IMR-90 (cell line): Measurements from ENCODE around the gene LRRC8E. TPM values are rescaled to one million over a fixed set of nuclear protein-coding genes. Genes with fewer than 3 reads are reported as not detected.
A peak's percentile ranks its signal among the peaks of the same experiment; 100 is the strongest.

Experiments
- ATAC-seq: fragments of 200-7000 bp; cut with Tn5 transposase; 2 replicates; pipeline ENCODE4 v1.9.1; 2020; ENCODE audit warnings: low read depth, mild to moderate bottlenecking, moderate library complexity
- BruUV-seq: library from RNA; stranded (reverse); fragments of 400-500 nt; replicated peaks from 2 replicates; lab custom pipeline; 2021; lab: Mats Ljungman, UMichigan
- CTCF ChIA-PET: fragments of 300-600 bp; formaldehyde crosslinking; extraction: SDS; loops from one replicate; lab custom pipeline; 2021; ENCODE audit warnings: antibody characterized with exemption; lab: Yijun Ruan, JAX
- POLR2A ChIA-PET: fragments of 300-600 bp; sonication (Branson Sonifier 250); formaldehyde crosslinking; loops from one replicate; lab custom pipeline; 2022; ENCODE audit warnings: antibody characterized with exemption; ENCODE audit not compliant: unreplicated experiment; lab: Charles Lee
- DNase-seq: peaks from one replicate; pipeline ENCODE4 v3.0.0; 2013
- H2AFZ ChIP-seq: replicated peaks from 2 replicates; pipeline ENCODE3; 2013; ENCODE audit warnings: low read length, mild to moderate bottlenecking; ENCODE audit not compliant: poor library complexity
- H2AK5ac ChIP-seq: 2 replicates; pipeline ENCODE4 v1.6.1; 2013; ENCODE audit warnings: low read depth, low read length, inconsistent platforms
- H2AK9ac ChIP-seq: replicated peaks from 2 replicates; pipeline ENCODE3; 2013; ENCODE audit warnings: mild to moderate bottlenecking, low read depth, low read length, moderate library complexity; ENCODE audit not compliant: poor library complexity
- H2BK120ac ChIP-seq: 2 replicates; pipeline ENCODE4 v1.6.1; 2013; ENCODE audit warnings: low read depth, low read length, inconsistent platforms
- H2BK15ac ChIP-seq: 3 replicates; pipeline ENCODE4 v1.6.1; 2013; ENCODE audit warnings: low read depth, low read length, inconsistent platforms
- H2BK20ac ChIP-seq: 2 replicates; pipeline ENCODE4 v1.6.1; 2013; ENCODE audit warnings: low read depth, mild to moderate bottlenecking, inconsistent platforms, low read length, moderate library complexity
- H2BK5ac ChIP-seq: 2 replicates; pipeline ENCODE4 v1.6.1; 2013; ENCODE audit warnings: mild to moderate bottlenecking, low read depth, low read length, inconsistent platforms; ENCODE audit not compliant: poor library complexity, severe bottlenecking
- H3K14ac ChIP-seq: replicated peaks from 2 replicates; pipeline ENCODE4 v1.6.1; 2013; ENCODE audit warnings: low read depth, low read length, inconsistent platforms
- H3K18ac ChIP-seq: 2 replicates; pipeline ENCODE4 v1.6.1; 2013; ENCODE audit warnings: low read depth, low read length, control low read depth
- H3K23ac ChIP-seq: 2 replicates; pipeline ENCODE4 v1.6.1; 2013; ENCODE audit warnings: low read depth, low read length, inconsistent platforms
- H3K27ac ChIP-seq: 2 replicates; pipeline ENCODE4 v1.5.1; 2013; ENCODE audit warnings: mild to moderate bottlenecking, control low read depth, low read length; ENCODE audit not compliant: insufficient read depth
- H3K27me3 ChIP-seq: 2 replicates; pipeline ENCODE4 v1.6.1; 2013; ENCODE audit warnings: low read length; ENCODE audit not compliant: control insufficient read depth, insufficient read depth
- H3K36me3 ChIP-seq: 2 replicates; pipeline ENCODE4 v1.6.1; 2013; ENCODE audit warnings: low read length, mixed read lengths; ENCODE audit not compliant: control insufficient read depth, insufficient read depth
- H3K4ac ChIP-seq: 2 replicates; pipeline ENCODE4 v1.6.1; 2013; ENCODE audit warnings: low read depth, low read length, inconsistent platforms
- H3K4me1 ChIP-seq: 2 replicates; pipeline ENCODE4 v1.6.1; 2013; ENCODE audit warnings: low read length, mixed read lengths; ENCODE audit not compliant: control insufficient read depth, insufficient read depth
- H3K4me2 ChIP-seq: 2 replicates; pipeline ENCODE4 v1.6.1; 2013; ENCODE audit warnings: low read depth, mild to moderate bottlenecking, control low read depth, low read length, moderate library complexity
- H3K4me3 ChIP-seq: 2 replicates; pipeline ENCODE4 v1.5.1; 2013; ENCODE audit warnings: low read depth, mild to moderate bottlenecking, control low read depth, low read length, moderate library complexity; ENCODE audit not compliant: insufficient read depth
- H3K56ac ChIP-seq: 2 replicates; pipeline ENCODE4 v1.6.1; 2013; ENCODE audit warnings: low read length, inconsistent platforms; ENCODE audit not compliant: insufficient read depth; ENCODE audit errors: extremely low read depth
- H3K79me1 ChIP-seq, 2 experiments: 2 replicates each; pipeline ENCODE4 v1.6.1; 2013; ENCODE audit warnings: low read length in 2 of 2, inconsistent platforms in 1 of 2, low read depth in 1 of 2
- H3K9ac ChIP-seq: 2 replicates; pipeline ENCODE4 v1.6.1; 2013; ENCODE audit warnings: low read depth, low read length, control low read depth
- H3K9me1 ChIP-seq: 2 replicates; pipeline ENCODE4 v1.6.1; 2013; ENCODE audit warnings: low read length, inconsistent platforms; ENCODE audit not compliant: insufficient read depth
- H3K9me3 ChIP-seq: 2 replicates; pipeline ENCODE4 v1.6.1; 2013; ENCODE audit warnings: low read length; ENCODE audit not compliant: control insufficient read depth, insufficient read depth
- H4K20me1 ChIP-seq: 2 replicates; pipeline ENCODE4 v1.6.1; 2013; ENCODE audit warnings: low read length, inconsistent platforms; ENCODE audit not compliant: insufficient read depth
- H4K5ac ChIP-seq: 2 replicates; pipeline ENCODE4 v1.6.1; 2013; ENCODE audit warnings: mild to moderate bottlenecking, low read depth, low read length, control low read depth
- H4K8ac ChIP-seq, 2 experiments: 2 replicates each; pipeline ENCODE4 v1.6.1; 2013; ENCODE audit warnings: low read depth in 2 of 2, low read length in 2 of 2, control low read depth in 1 of 2, inconsistent platforms in 1 of 2
- H4K91ac ChIP-seq: 2 replicates; pipeline ENCODE4 v1.6.1; 2013; ENCODE audit warnings: low read depth, low read length, inconsistent platforms; ENCODE audit not compliant: insufficient read depth
- BHLHE40 ChIP-seq: fragments of 150-350 bp; IDR thresholded peaks from 2 replicates; pipeline ENCODE4 v1.6.1; 2016; ENCODE audit warnings: mild to moderate bottlenecking, low read depth, low read length
- CHD1 ChIP-seq: IDR thresholded peaks from 2 replicates; pipeline ENCODE4 v1.6.1; 2012; ENCODE audit warnings: low read depth, low read length, improper control_type of control experiment
- MAZ ChIP-seq: IDR thresholded peaks from 2 replicates; pipeline ENCODE4 v1.6.1; 2012; ENCODE audit warnings: low read depth, mild to moderate bottlenecking, low read length, improper control_type of control experiment, moderate library complexity, borderline replicate concordance
- SMC3 ChIP-seq: fragments of 150-350 bp; IDR thresholded peaks from 2 replicates; pipeline ENCODE4 v1.6.1; 2016; ENCODE audit warnings: low read depth, mild to moderate bottlenecking, antibody characterized with exemption, low read length, moderate library complexity
- WGBS, 2 experiments: methylation state at CpG; one replicate each; pipeline versions ENCODE4 v1.1.5 to v1.1.7; 2013; ENCODE audit warnings: missing lambda C conversion rate in 2 of 2; ENCODE audit not compliant: insufficient read length in 1 of 2; ENCODE audit errors: extremely low coverage in 2 of 2; 5-methylcytosine and 5-hydroxymethylcytosine counted together
- dilution Hi-C: fragments of 300-500 bp; cut with HindIII; formaldehyde crosslinking; loops from one replicate; pipeline ENCODE4 v1.14.3; 2018; ENCODE audit warnings: low sequenced_read_pairs; ENCODE audit not compliant: unreplicated experiment
- in situ Hi-C: fragments of 300-500 bp; cut with MboI; formaldehyde crosslinking; loops from 3 replicates; pipeline ENCODE4 v1.14.3; 2019; ENCODE audit warnings: low sequenced_read_pairs, inconsistent platforms, mixed read lengths
- intact Hi-C: fragments of 100-400 bp; cut with micrococcal nuclease; formaldehyde crosslinking; loops from 2 replicates; pipeline ENCODE4 v1.10.0; 2022
- polyA plus RNA-seq, 3 experiments: library from polyadenylated mRNA; depleted of rRNA; stranded (reverse); fragments of >200 nt; gene quantifications; 2 replicates each; pipeline ENCODE4 v1.2.3, GENCODE V29; 2012; ENCODE audit warnings: low replicate concordance in 1 of 3
- total RNA-seq: library from RNA; depleted of rRNA; stranded (reverse); fragments of >200 nt; gene quantifications from 2 replicates; pipeline ENCODE4 v1.2.3, GENCODE V29; 2012

Gene LRRC8E
- total and polyA plus RNA-seq, 2 of the 4 experiments (the other 2 are of a cell fraction), result 6.4 to 7.2 TPM

DNA sequence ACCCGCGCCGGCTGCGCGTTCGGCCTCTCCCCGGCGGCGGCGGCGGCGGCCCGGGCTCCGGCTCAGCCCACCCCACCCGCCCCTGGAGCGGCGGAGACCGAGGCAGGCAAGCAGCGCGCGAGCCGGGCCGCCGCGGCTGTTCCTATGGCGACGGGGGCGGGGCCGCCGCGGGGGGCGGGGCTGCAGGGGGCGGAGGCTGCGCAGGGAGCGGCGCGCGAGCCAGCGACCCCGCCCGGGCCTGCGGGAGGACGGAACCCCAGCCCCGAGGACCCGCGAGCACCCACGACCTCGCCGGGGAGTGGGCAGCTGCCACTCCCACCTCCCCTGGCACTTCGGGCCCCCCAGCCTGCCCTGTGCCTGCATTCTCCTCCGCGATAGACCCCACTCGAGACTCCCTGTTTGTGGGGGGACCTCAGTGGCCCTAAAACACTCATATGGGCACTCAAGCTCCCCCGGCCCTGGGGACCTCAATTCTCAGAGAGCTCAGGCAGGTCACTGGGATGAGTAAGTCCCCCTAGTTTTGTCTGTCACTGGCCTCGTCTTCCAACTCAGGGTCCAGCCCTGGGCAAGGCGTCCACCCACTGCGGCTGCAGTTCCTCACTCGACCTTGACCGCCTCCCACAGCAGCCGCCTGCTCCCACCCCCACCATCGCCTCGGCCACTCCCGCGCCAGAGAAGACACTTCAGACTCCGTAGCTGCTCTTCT lies 37.9 kb downstream of the LRRC8E start, which contains the start of gene CTXN1:
CTXN1 (minus strand) TSS at position 115 of the 706 bp plus-strand sequence. CDS start 597 bp downstream, outside the sequence.
- Histone ChIP-seq H3K14ac (peak within 1 kb of the TSS; percentile 61), H4K8ac (peak within 1 kb of the TSS in 1 of 2 experiments; percentile 93; a peak in 1 of 4 replicates), H3K4me1 (peaks cover 28% of the 10 kb centered on the region), H3K36me3 (peaks cover 15% of the 10 kb centered on the region), H3K23ac (peak within 1 kb of the TSS; percentile 71; the same call in 1 of the 2 replicates), H4K20me1 (peaks cover 23% of the 10 kb centered on the region), H3K4me3 (peak within 1 kb of the TSS; percentile 53), H4K5ac (peak within 1 kb of the TSS; percentile 55), H4K91ac (peak within 1 kb of the TSS; percentile 49; the same call in 1 of the 2 replicates), H3K9ac (peak within 1 kb of the TSS; percentile 70), H3K9me3 (no peaks in the 10 kb centered on the region), H2AFZ (peak within 1 kb of the TSS; percentile 96), H2AK9ac (peak within 1 kb of the TSS; percentile 92), H3K9me1 (peaks cover 12% of the 10 kb centered on the region; the same call in 1 of the 2 replicates), H3K27ac (peak within 1 kb of the TSS; percentile 59), H3K56ac (no peak within 1 kb of the TSS), H3K27me3 (no peaks in the 10 kb centered on the region), H3K18ac (no peak within 1 kb of the TSS; the same call in 1 of the 2 replicates), H3K4me2 (peak within 1 kb of the TSS; percentile 93), H2AK5ac (peak within 1 kb of the TSS; percentile 81; the same call in 1 of the 2 replicates), H2BK20ac (no peak within 1 kb of the TSS), H3K79me1 (peaks cover 7 to 22% of the 10 kb centered on the region in 2 experiments; a peak in 3 of 4 replicates), H2BK5ac (peak within 1 kb of the TSS; percentile 3), H2BK120ac (peak within 1 kb of the TSS; percentile 30; the same call in 1 of the 2 replicates), H2BK15ac (no peak within 1 kb of the TSS), H3K4ac (peak within 1 kb of the TSS; percentile 84)
- in situ Hi-C loops, result no loop called here
- ChIA-PET POLR2A (interaction anchor here (0.6 kb wide), 2 partner anchors 229 to 293 kb away, joined by 5 to 9 read pairs; no protein-coding TSS in a partner anchor), CTCF (interaction anchor here (0.6 kb wide), 1 partner anchor 116 kb away, joined by 5 read pairs; no protein-coding TSS in a partner anchor)
- TF ChIP-seq CHD1 (no peak), MAZ (peak; percentile 67; the same call in 1 of the 2 replicates), SMC3 (no peak), BHLHE40 (no peak)
- ATAC-seq (peak; percentile 70), DNase-seq (no peak)
- WGBS, 2 experiments, result 22% methylated on average over 4 of the region's 65 CpGs; no CpG with 5 or more reads in 1 of the 2 experiments
- dilution Hi-C loops, result no loop called here
- BruUV-seq, result no TSS peak
- intact Hi-C loops, result no loop called here
